Activated T-cell treated with anti-CD3 and anti-CD28 coated beads for 24 hours (primary cell): ENCODE results near the gene DDX60.

Source experiments
- DNase-seq: peaks from one replicate; pipeline ENCODE4 v3.0.0-alpha.2; 2020; ENCODE audit warnings: low read depth

Gene DDX60

GRCh38 chr4:168208957-168209614 is 109.5 kb downstream of the DDX60 start:
- no peak for DNase-seq

- no peak for DNase-seq
Measured at GRCh38 chr4:168203233-168203911, 115.2 kb downstream of the DDX60 start.

- no peak for DNase-seq
Measured at GRCh38 chr4:168200685-168201084, 117.9 kb downstream of the DDX60 start.

GRCh38 chr4:168199260-168199957 is 119.1 kb downstream of the DDX60 start:
- no peak for DNase-seq

- DNase-seq, result no peak
Measured at GRCh38 chr4:168197926-168198325, 120.6 kb downstream of the DDX60 start.

GRCh38 chr4:168188754-168189153 is 129.8 kb downstream of the DDX60 start:
- no peak for DNase-seq

- DNase-seq, result no peak
Measured at GRCh38 chr4:168183717-168184571, 134.6 kb downstream of the DDX60 start.

- no peak for DNase-seq
Measured at GRCh38 chr4:168177546-168178149, 140.9 kb downstream of the DDX60 start.

- no peak for DNase-seq
Measured at GRCh38 chr4:168174308-168174707, 144.2 kb downstream of the DDX60 start.

- no peak for DNase-seq
Measured at GRCh38 chr4:168167714-168168284, 150.8 kb downstream of the DDX60 start.
